Liver (tissue), 9 donors: Measurements from ENCODE around the gene MDC1. TPM values are rescaled to one million over a fixed set of nuclear protein-coding genes. Genes with fewer than 3 reads are reported as not detected.

Source experiments
- DNase-seq: peaks from one replicate; pipeline ENCODE4 v3.0.0-alpha.2; 2017; ENCODE audit warnings: low spot score
- H3K27ac ChIP-seq, 2 donors: one replicate each; pipeline ENCODE4 v1.7.0; 2013; ENCODE audit warnings: inconsistent platforms in 2 of 2, low read length in 2 of 2, control low read depth in 1 of 2, low read depth in 1 of 2, mild to moderate bottlenecking in 1 of 2
- H3K27me3 ChIP-seq, 4 donors: one replicate each; pipeline versions ENCODE4 v1.6.1 to v1.7.0; 2013; ENCODE audit warnings: low read length in 3 of 4, inconsistent platforms in 1 of 4, mild to moderate bottlenecking in 1 of 4, moderate library complexity in 1 of 4; ENCODE audit not compliant: control insufficient read depth in 4 of 4, insufficient read depth in 4 of 4
- H3K36me3 ChIP-seq, 4 donors: one replicate each; pipeline versions ENCODE4 v1.6.1 to v1.7.0; 2013; ENCODE audit warnings: low read length in 3 of 4, mild to moderate bottlenecking in 3 of 4, low read depth in 1 of 4, moderate library complexity in 1 of 4; ENCODE audit not compliant: control insufficient read depth in 4 of 4, insufficient read depth in 3 of 4
- H3K4me1 ChIP-seq, 4 donors: one replicate each; pipeline versions ENCODE4 v1.6.1 to v1.7.0; 2013; ENCODE audit warnings: low read length in 3 of 4, mild to moderate bottlenecking in 3 of 4, moderate library complexity in 1 of 4; ENCODE audit not compliant: control insufficient read depth in 4 of 4, insufficient read depth in 4 of 4
- H3K4me3 ChIP-seq, 3 donors: one replicate each; pipeline versions ENCODE4 v1.6.1 to v1.7.0; 2013; ENCODE audit warnings: low read length in 3 of 3, control low read depth in 1 of 3, low read depth in 1 of 3, mild to moderate bottlenecking in 1 of 3
- H3K9ac ChIP-seq, 2 donors: one replicate each; pipeline ENCODE4 v1.7.0; 2013; ENCODE audit warnings: low read length in 2 of 2, mild to moderate bottlenecking in 2 of 2, moderate library complexity in 2 of 2, control low read depth in 1 of 2, low read depth in 1 of 2
- H3K9me3 ChIP-seq, 4 donors: one replicate each; pipeline versions ENCODE4 v1.6.1 to v1.7.0; 2013; ENCODE audit warnings: low read length in 3 of 4; ENCODE audit not compliant: control insufficient read depth in 4 of 4
- EGR1 ChIP-seq, 2 donors: IDR thresholded peaks; 2 replicates each; pipeline ENCODE4 v1.6.1; 2016 to 2018; ENCODE audit warnings: antibody characterized with exemption in 2 of 2, low read depth in 2 of 2
- FOXA1 ChIP-seq: IDR thresholded peaks from 2 replicates; pipeline ENCODE4 v1.6.1; 2016; ENCODE audit warnings: antibody characterized with exemption
- FOXA2 ChIP-seq: IDR thresholded peaks from 2 replicates; pipeline ENCODE4 v1.6.1; 2016; ENCODE audit warnings: antibody characterized with exemption
- GABPA ChIP-seq, 2 donors: IDR thresholded peaks in 1 of 2; conservative IDR thresholded peaks in 1 of 2; 2 replicates each; pipeline ENCODE4 v1.6.1; 2016; ENCODE audit warnings: antibody characterized with exemption in 2 of 2, mild to moderate bottlenecking in 1 of 2, moderate library complexity in 1 of 2
- HNF4A ChIP-seq, 2 donors: conservative IDR thresholded peaks; 2 replicates each; pipeline ENCODE4 v1.6.1; 2016; ENCODE audit warnings: antibody characterized with exemption in 2 of 2, mild to moderate bottlenecking in 2 of 2
- HNF4G ChIP-seq: IDR thresholded peaks from 2 replicates; pipeline ENCODE4 v1.6.1; 2016; ENCODE audit warnings: antibody characterized with exemption
- JUND ChIP-seq, 2 donors: IDR thresholded peaks; 2 replicates each; pipeline ENCODE4 v1.6.1; 2016; ENCODE audit warnings: antibody characterized with exemption in 2 of 2
- NR2F2 ChIP-seq: IDR thresholded peaks from 2 replicates; pipeline ENCODE4 v1.6.1; 2016; ENCODE audit warnings: antibody characterized with exemption
- RAD21 ChIP-seq, 2 donors: IDR thresholded peaks; 2 replicates each; pipeline ENCODE4 v1.6.1; 2016; ENCODE audit warnings: antibody characterized with exemption in 2 of 2, mild to moderate bottlenecking in 2 of 2
- RXRA ChIP-seq, 2 donors: IDR thresholded peaks; 2 replicates each; pipeline ENCODE4 v1.6.1; 2017 to 2018; ENCODE audit warnings: antibody characterized with exemption in 2 of 2, mild to moderate bottlenecking in 1 of 2
- SP1 ChIP-seq: IDR thresholded peaks from 2 replicates; pipeline ENCODE4 v1.6.1; 2018; ENCODE audit warnings: antibody characterized with exemption, mild to moderate bottlenecking
- TAF1 ChIP-seq: conservative IDR thresholded peaks from 2 replicates; pipeline ENCODE4 v1.6.1; 2016; ENCODE audit warnings: antibody characterized with exemption, mild to moderate bottlenecking
- YY1 ChIP-seq: IDR thresholded peaks from 2 replicates; pipeline ENCODE4 v1.6.1; 2016; ENCODE audit warnings: antibody characterized with exemption, mild to moderate bottlenecking
- WGBS: extraction: QIAGEN DNeasy Blood & Tissue Kit; methylation state at CpG from one replicate; pipeline ENCODE4 v1.1.7; 2013; 5-methylcytosine and 5-hydroxymethylcytosine counted together
- polyA plus RNA-seq, 2 donors: library from polyadenylated mRNA; stranded (reverse) in 1 of 2; unstranded in 1 of 2; fragments of 200-250 nt in 1 of 2; fragments of >200 nt in 1 of 2; fragmentation: Nextera tagmentation in 1 of 2; extraction: Ambion mirVana in 1 of 2; gene quantifications; one replicate each; pipeline versions ENCODE4 v1.2.1 to v1.2.3, GENCODE V29; 2013 to 2015
- total RNA-seq, 2 donors: library from RNA; depleted of rRNA; stranded (reverse); fragments of >200 nt; gene quantifications; one replicate each; pipeline ENCODE4 v1.2.3, GENCODE V29; 2014
- TF ChIP-seq, protein P1 (sequence below): IDR thresholded peaks from 2 replicates; pipeline ENCODE4 v1.6.1; 2016; ENCODE audit warnings: antibody characterized with exemption
- TF ChIP-seq, protein P2 (sequence below): fragments of 150-350 bp; IDR thresholded peaks from 2 replicates; pipeline ENCODE4 v1.5.1; 2017; ENCODE audit warnings: improper control_type of control experiment, low read depth, low read length; ENCODE audit not compliant: missing input control
- TF ChIP-seq, protein P3 (sequence below): IDR thresholded peaks from 2 replicates; pipeline ENCODE4 v1.6.1; 2016; ENCODE audit warnings: antibody characterized with exemption
- TF ChIP-seq, protein P4 (sequence below): IDR thresholded peaks from 2 replicates; pipeline ENCODE4 v1.6.1; 2016; ENCODE audit warnings: antibody characterized with exemption
- TF ChIP-seq, protein P5 (sequence below): IDR thresholded peaks from 2 replicates; pipeline ENCODE4 v1.6.1; 2016; ENCODE audit warnings: antibody characterized with exemption, mild to moderate bottlenecking
- donor health status: healthy.
- donor health status: healthy.
- donor health status: healthy.
- donor health status: healthy.
- donor health status: healthy.

The MDC1 gene
- total and polyA plus RNA-seq, 4 donors: 5.9 to 15.5 (median 8.4) TPM

DNA sequence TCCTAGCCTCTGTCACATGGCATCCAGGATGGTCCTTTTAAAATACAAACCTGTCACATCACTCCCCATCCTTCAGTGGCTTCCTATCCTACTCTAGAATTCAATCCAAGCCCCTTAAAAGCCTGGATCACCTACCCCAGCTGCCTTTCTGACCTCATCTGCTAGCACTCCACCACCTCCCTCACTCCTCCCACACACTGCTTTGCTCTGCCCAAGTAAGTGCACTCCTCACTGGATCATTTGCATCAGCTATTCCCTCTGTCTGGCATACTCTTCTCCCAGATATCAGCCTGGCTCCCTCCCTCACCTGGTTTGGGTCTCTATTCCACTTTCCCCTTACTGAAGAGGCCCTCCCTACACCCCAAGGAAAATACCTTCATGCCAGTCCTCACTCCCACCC, 59.6 kb downstream of the MDC1 start:
- H3K27me3 ChIP-seq: no peaks in the 10 kb centered on the region
- H3K4me1 ChIP-seq: peaks cover 0 to 8% (median 3%) of the 10 kb centered on the region in 4 donors
- H3K27ac ChIP-seq: no peak overlapping the region
- TF ChIP-seq, protein P1, sequence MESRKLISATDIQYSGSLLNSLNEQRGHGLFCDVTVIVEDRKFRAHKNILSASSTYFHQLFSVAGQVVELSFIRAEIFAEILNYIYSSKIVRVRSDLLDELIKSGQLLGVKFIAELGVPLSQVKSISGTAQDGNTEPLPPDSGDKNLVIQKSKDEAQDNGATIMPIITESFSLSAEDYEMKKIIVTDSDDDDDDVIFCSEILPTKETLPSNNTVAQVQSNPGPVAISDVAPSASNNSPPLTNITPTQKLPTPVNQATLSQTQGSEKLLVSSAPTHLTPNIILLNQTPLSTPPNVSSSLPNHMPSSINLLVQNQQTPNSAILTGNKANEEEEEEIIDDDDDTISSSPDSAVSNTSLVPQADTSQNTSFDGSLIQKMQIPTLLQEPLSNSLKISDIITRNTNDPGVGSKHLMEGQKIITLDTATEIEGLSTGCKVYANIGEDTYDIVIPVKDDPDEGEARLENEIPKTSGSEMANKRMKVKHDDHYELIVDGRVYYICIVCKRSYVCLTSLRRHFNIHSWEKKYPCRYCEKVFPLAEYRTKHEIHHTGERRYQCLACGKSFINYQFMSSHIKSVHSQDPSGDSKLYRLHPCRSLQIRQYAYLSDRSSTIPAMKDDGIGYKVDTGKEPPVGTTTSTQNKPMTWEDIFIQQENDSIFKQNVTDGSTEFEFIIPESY: no peak
- TF ChIP-seq YY1: no peak
- peaks cover 18 to 75% (median 59%) of the 10 kb centered on the region in 4 donors for H3K36me3 ChIP-seq
- H3K4me3 ChIP-seq: no peak overlapping the region
- DNase-seq: no peak
- H3K9me3 ChIP-seq: no peaks in the 10 kb centered on the region
- H3K9ac ChIP-seq: no peak overlapping the region

DNA sequence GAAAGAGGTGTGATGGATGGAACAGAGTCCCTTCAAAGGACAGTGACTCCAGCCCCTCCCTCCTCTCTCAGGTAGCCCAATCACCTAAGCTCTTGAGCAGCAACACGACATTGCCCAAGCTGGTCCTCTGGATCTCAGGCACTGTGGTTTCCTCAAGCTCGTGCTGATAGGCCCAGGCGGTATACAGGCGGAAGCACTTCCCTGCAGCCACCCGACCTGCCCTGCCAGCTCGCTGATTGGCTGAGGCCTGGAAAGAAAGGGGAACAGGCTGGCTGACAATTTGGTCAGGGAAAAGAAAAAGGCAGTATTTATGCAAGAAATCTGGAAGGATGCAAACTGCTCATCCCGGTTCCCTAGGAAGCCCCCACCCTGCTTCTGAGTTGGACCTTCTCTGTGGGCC, 60.6 kb downstream of the MDC1 start:
- no peak overlapping the region for H3K9ac ChIP-seq
- peaks cover 0 to 8% (median 3%) of the 10 kb centered on the region in 4 donors for H3K4me1 ChIP-seq
- no peaks in the 10 kb centered on the region for H3K27me3 ChIP-seq
- WGBS: 89% methylated on average over 7 of the region's 7 CpGs
- no peak for DNase-seq
- no peak overlapping the region for H3K4me3 ChIP-seq
- TF ChIP-seq FOXA1: no peak
- no peak for TF ChIP-seq FOXA2
- no peak for TF ChIP-seq YY1
- TF ChIP-seq, protein P2, sequence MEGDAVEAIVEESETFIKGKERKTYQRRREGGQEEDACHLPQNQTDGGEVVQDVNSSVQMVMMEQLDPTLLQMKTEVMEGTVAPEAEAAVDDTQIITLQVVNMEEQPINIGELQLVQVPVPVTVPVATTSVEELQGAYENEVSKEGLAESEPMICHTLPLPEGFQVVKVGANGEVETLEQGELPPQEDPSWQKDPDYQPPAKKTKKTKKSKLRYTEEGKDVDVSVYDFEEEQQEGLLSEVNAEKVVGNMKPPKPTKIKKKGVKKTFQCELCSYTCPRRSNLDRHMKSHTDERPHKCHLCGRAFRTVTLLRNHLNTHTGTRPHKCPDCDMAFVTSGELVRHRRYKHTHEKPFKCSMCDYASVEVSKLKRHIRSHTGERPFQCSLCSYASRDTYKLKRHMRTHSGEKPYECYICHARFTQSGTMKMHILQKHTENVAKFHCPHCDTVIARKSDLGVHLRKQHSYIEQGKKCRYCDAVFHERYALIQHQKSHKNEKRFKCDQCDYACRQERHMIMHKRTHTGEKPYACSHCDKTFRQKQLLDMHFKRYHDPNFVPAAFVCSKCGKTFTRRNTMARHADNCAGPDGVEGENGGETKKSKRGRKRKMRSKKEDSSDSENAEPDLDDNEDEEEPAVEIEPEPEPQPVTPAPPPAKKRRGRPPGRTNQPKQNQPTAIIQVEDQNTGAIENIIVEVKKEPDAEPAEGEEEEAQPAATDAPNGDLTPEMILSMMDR: no peak
- no peak for TF ChIP-seq RAD21 (IDR thresholded peaks at IDR 0.05)
- TF ChIP-seq, protein P3, sequence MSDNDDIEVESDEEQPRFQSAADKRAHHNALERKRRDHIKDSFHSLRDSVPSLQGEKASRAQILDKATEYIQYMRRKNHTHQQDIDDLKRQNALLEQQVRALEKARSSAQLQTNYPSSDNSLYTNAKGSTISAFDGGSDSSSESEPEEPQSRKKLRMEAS: no peak
- no peak for TF ChIP-seq RXRA (IDR thresholded peaks at IDR 0.05)
- no peak for TF ChIP-seq TAF1
- TF ChIP-seq, protein P4, sequence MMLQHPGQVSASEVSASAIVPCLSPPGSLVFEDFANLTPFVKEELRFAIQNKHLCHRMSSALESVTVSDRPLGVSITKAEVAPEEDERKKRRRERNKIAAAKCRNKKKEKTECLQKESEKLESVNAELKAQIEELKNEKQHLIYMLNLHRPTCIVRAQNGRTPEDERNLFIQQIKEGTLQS: no peak
- TF ChIP-seq JUND (IDR thresholded peaks at IDR 0.05): no peak
- TF ChIP-seq, protein P1: no peak
- TF ChIP-seq HNF4G: no peak
- no peak for TF ChIP-seq EGR1 (IDR thresholded peaks at IDR 0.05; ENCODE audit: low read depth in 2 of 2)
- TF ChIP-seq, protein P5, sequence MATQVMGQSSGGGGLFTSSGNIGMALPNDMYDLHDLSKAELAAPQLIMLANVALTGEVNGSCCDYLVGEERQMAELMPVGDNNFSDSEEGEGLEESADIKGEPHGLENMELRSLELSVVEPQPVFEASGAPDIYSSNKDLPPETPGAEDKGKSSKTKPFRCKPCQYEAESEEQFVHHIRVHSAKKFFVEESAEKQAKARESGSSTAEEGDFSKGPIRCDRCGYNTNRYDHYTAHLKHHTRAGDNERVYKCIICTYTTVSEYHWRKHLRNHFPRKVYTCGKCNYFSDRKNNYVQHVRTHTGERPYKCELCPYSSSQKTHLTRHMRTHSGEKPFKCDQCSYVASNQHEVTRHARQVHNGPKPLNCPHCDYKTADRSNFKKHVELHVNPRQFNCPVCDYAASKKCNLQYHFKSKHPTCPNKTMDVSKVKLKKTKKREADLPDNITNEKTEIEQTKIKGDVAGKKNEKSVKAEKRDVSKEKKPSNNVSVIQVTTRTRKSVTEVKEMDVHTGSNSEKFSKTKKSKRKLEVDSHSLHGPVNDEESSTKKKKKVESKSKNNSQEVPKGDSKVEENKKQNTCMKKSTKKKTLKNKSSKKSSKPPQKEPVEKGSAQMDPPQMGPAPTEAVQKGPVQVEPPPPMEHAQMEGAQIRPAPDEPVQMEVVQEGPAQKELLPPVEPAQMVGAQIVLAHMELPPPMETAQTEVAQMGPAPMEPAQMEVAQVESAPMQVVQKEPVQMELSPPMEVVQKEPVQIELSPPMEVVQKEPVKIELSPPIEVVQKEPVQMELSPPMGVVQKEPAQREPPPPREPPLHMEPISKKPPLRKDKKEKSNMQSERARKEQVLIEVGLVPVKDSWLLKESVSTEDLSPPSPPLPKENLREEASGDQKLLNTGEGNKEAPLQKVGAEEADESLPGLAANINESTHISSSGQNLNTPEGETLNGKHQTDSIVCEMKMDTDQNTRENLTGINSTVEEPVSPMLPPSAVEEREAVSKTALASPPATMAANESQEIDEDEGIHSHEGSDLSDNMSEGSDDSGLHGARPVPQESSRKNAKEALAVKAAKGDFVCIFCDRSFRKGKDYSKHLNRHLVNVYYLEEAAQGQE: no peak
- TF ChIP-seq SP1: no peak
- no peak for TF ChIP-seq HNF4A (conservative IDR thresholded peaks at IDR 0.05)
- TF ChIP-seq NR2F2: no peak
- no peak for TF ChIP-seq GABPA (IDR thresholded peaks at IDR 0.05 in 1 of 2, conservative IDR thresholded peaks at IDR 0.05 in 1 of 2)
- peaks cover 16 to 73% (median 59%) of the 10 kb centered on the region in 4 donors for H3K36me3 ChIP-seq
- H3K27ac ChIP-seq: no peak overlapping the region
- no peaks in the 10 kb centered on the region for H3K9me3 ChIP-seq
